HepG2 (cell line): ENCODE results near the gene FAM110A. TPM values are rescaled to one million over a fixed set of nuclear protein-coding genes. Genes with fewer than 3 reads are reported as not detected.

Experiments used
- ATAC-seq: fragments of 200-7000 bp; cut with Tn5 transposase; 3 replicates; pipeline ENCODE4 v1.9.1; 2020; ENCODE audit warnings: mild to moderate bottlenecking, moderate library complexity
- BruUV-seq: library from RNA; stranded (reverse); fragments of 400-500 nt; replicated peaks from 2 replicates; lab custom pipeline; 2021; lab: Mats Ljungman, UMichigan
- CTCF ChIA-PET: fragments of 300-600 bp; formaldehyde crosslinking; extraction: SDS; loops from one replicate; lab custom pipeline; 2021; ENCODE audit warnings: low total read pairs, inconsistent platforms, low intra/inter-chr PET ratio; lab: Yijun Ruan, JAX
- POLR2A ChIA-PET: fragments of 350-600 bp; sonication (Branson Sonifier 250); formaldehyde crosslinking; loops from one replicate; lab custom pipeline; 2020; ENCODE audit warnings: antibody characterized with exemption, inconsistent platforms; lab: Yijun Ruan, JAX
- DNase-seq: peaks from one replicate; pipeline ENCODE4 v3.0.0-alpha.2; 2015; ENCODE audit warnings: low spot score
- FAIRE-seq: peaks from 3 replicates; lab custom pipeline; 2011; peaks lifted over from hg19 to GRCh38; lab: Jason Lieb, UNC
- H2AFZ ChIP-seq: one replicate; pipeline ENCODE4 v1.6.1; 2011; ENCODE audit warnings: low read length, inconsistent platforms
- H3K27ac ChIP-seq: fragments of 300-600 bp; 3 replicates; pipeline ENCODE4 v1.8.0; 2011; ENCODE audit warnings: mixed run types, mild to moderate bottlenecking, mixed read lengths, low read length, inconsistent platforms; ENCODE audit not compliant: insufficient read depth; ENCODE audit errors: extremely low read length
- H3K27me3 ChIP-seq, 2 experiments: fragments of 200-600 bp in 1 of 2; 2 replicates in 1 of 2; 3 replicates in 1 of 2; pipeline versions ENCODE4 v1.6.0 to v1.8.0; 2011; ENCODE audit warnings: low read length in 2 of 2, mild to moderate bottlenecking in 2 of 2, moderate library complexity in 2 of 2, inconsistent platforms in 1 of 2; ENCODE audit not compliant: insufficient read depth in 2 of 2, control insufficient read depth in 1 of 2
- H3K36me3 ChIP-seq, 2 experiments: fragments of 200-600 bp in 1 of 2; replicated peaks in 1 of 2; 2 replicates in 1 of 2; 3 replicates in 1 of 2; pipeline versions ENCODE4 v1.5.1 to v1.8.0; 2011; ENCODE audit warnings: low read length in 2 of 2, inconsistent platforms in 1 of 2; ENCODE audit not compliant: insufficient read depth in 2 of 2, control insufficient read depth in 1 of 2
- H3K4me1 ChIP-seq: 2 replicates; pipeline ENCODE4 v1.5.1; 2012; ENCODE audit warnings: low read length, inconsistent platforms; ENCODE audit not compliant: insufficient read depth
- H3K4me2 ChIP-seq: 2 replicates; pipeline ENCODE4 v1.6.0; 2011; ENCODE audit warnings: low read depth, low read length, inconsistent platforms
- H3K4me3 ChIP-seq, 3 experiments: fragments of 200-600 bp in 1 of 3; sonication (generic), shearing (Covaris generic) in 1 of 3; replicated peaks in 1 of 3; 2 replicates each; pipeline ENCODE4 v1.5.1; 2011 to 2016; ENCODE audit warnings: low read length in 3 of 3, inconsistent platforms in 2 of 3, low read depth in 2 of 3, mild to moderate bottlenecking in 2 of 3, control low read depth in 1 of 3, mixed read lengths in 1 of 3; ENCODE audit not compliant: insufficient read depth in 1 of 3
- H3K79me2 ChIP-seq: one replicate; pipeline ENCODE4 v1.6.1; 2011; ENCODE audit warnings: low read length, inconsistent platforms; ENCODE audit not compliant: insufficient read depth
- H3K9ac ChIP-seq: 2 replicates; pipeline ENCODE4 v1.6.0; 2011; ENCODE audit warnings: mild to moderate bottlenecking, low read depth, low read length, inconsistent platforms; ENCODE audit not compliant: insufficient read depth
- H3K9me3 ChIP-seq: 2 replicates; pipeline ENCODE4 v1.5.1; 2012; ENCODE audit warnings: mild to moderate bottlenecking, low read length
- H4K20me1 ChIP-seq: 2 replicates; pipeline ENCODE4 v1.6.0; 2011; ENCODE audit warnings: inconsistent platforms, mild to moderate bottlenecking, low read length, moderate library complexity; ENCODE audit not compliant: insufficient read depth
- ATAD3A ChIP-seq: sonication (generic); formaldehyde crosslinking; IDR thresholded peaks from 2 replicates; pipeline ENCODE4 v1.4.0; 2020; ENCODE audit warnings: missing genetic modification reagents
- BRD4 ChIP-seq: sonication (generic); formaldehyde crosslinking; IDR thresholded peaks from 2 replicates; pipeline ENCODE4 v1.4.0; 2020; ENCODE audit warnings: missing genetic modification reagents
- CEBPG ChIP-seq: IDR thresholded peaks from 2 replicates; pipeline ENCODE4 v1.6.1; 2016
- ETV6 ChIP-seq: sonication (generic); formaldehyde crosslinking; conservative IDR thresholded peaks from 2 replicates; pipeline ENCODE4 v1.4.0; 2020; ENCODE audit warnings: missing genetic modification reagents
- FOXO4 ChIP-seq: sonication (generic); formaldehyde crosslinking; conservative IDR thresholded peaks from 2 replicates; pipeline ENCODE4 v1.8.1; 2023; ENCODE audit warnings: missing genetic modification reagents
- GPN1 ChIP-seq: sonication (generic); formaldehyde crosslinking; IDR thresholded peaks from 2 replicates; pipeline ENCODE4 v1.5.1; 2020; ENCODE audit warnings: missing genetic modification reagents, borderline replicate concordance
- IRF1 ChIP-seq: sonication (generic); formaldehyde crosslinking; IDR thresholded peaks from 2 replicates; pipeline ENCODE4 v1.4.0; 2020; ENCODE audit warnings: low read depth, mild to moderate bottlenecking, missing genetic modification reagents
- MBNL3 ChIP-seq: fragments of 250-450 bp; sonication (Bioruptor Pico); conservative IDR thresholded peaks from 2 replicates; pipeline ENCODE4 v1.8.0; 2022; ENCODE audit warnings: mild to moderate bottlenecking, inconsistent platforms
- MIER2 ChIP-seq: IDR thresholded peaks from 2 replicates; pipeline ENCODE4 v1.6.1; 2016; ENCODE audit warnings: missing biosample characterization, missing genetic modification reagents
- ONECUT2 ChIP-seq: sonication (generic); formaldehyde crosslinking; IDR thresholded peaks from 2 replicates; pipeline ENCODE4 v1.4.0; 2020; ENCODE audit warnings: missing genetic modification reagents
- SMAD9 ChIP-seq: sonication (generic); formaldehyde crosslinking; IDR thresholded peaks from 2 replicates; pipeline ENCODE4 v1.5.1; 2020; ENCODE audit warnings: mild to moderate bottlenecking, missing genetic modification reagents
- SP140L ChIP-seq: sonication (generic); formaldehyde crosslinking; IDR thresholded peaks from 2 replicates; pipeline ENCODE4 v1.4.0; 2020; ENCODE audit warnings: missing genetic modification reagents, borderline replicate concordance
- SP5 ChIP-seq: IDR thresholded peaks from 2 replicates; pipeline ENCODE4 v1.6.1; 2016; ENCODE audit warnings: low read depth, borderline replicate concordance
- TFE3 ChIP-seq: IDR thresholded peaks from 2 replicates; pipeline ENCODE4 v1.6.1; 2016
- ZNF484 ChIP-seq: sonication (generic); formaldehyde crosslinking; IDR thresholded peaks from 2 replicates; pipeline ENCODE4 v1.5.1; 2020; ENCODE audit warnings: mild to moderate bottlenecking, low read depth, missing genetic modification reagents, borderline replicate concordance
- ZNF530 ChIP-seq: sonication (generic); formaldehyde crosslinking; IDR thresholded peaks from 2 replicates; pipeline ENCODE4 v1.5.0; 2020; ENCODE audit warnings: low read depth, mild to moderate bottlenecking, missing genetic modification reagents
- ZNF614 ChIP-seq: IDR thresholded peaks from 2 replicates; pipeline ENCODE4 v1.6.1; 2018; ENCODE audit warnings: missing biosample characterization, missing genetic modification reagents, inconsistent platforms, borderline replicate concordance
- ZNF740 ChIP-seq: sonication (generic); formaldehyde crosslinking; IDR thresholded peaks from 2 replicates; pipeline ENCODE4 v1.4.0; 2020; ENCODE audit warnings: missing genetic modification reagents
- ZNF773 ChIP-seq: sonication (generic); formaldehyde crosslinking; IDR thresholded peaks from 2 replicates; pipeline ENCODE4 v1.4.0; 2020; ENCODE audit warnings: missing genetic modification reagents, borderline replicate concordance
- ZNF878 ChIP-seq: sonication (generic); formaldehyde crosslinking; IDR thresholded peaks from 2 replicates; pipeline ENCODE4 v1.8.1; 2023; ENCODE audit warnings: mild to moderate bottlenecking, missing genetic modification reagents, moderate library complexity
- WGBS: methylation state at CpG from one replicate; pipeline ENCODE4 v1.1.6; 2017; ENCODE audit warnings: low lambda C conversion rate; 5-methylcytosine and 5-hydroxymethylcytosine counted together
- in situ Hi-C: cut with HindIII; loops from 2 replicates; pipeline ENCODE4 v1.10.0; 2017; ENCODE audit warnings: low pct_unique_long_range_greater_than_20kb; ENCODE audit not compliant: extremely low pct_ligation_motif_present
- intact Hi-C: fragments of 100-400 bp; cut with micrococcal nuclease; formaldehyde crosslinking; loops from one replicate; pipeline ENCODE4 v1.10.0; 2022; ENCODE audit not compliant: unreplicated experiment
- polyA plus RNA-seq, 8 experiments: library from polyadenylated mRNA; depleted of rRNA in 3 of 8; stranded (reverse) in 7 of 8; unstranded in 1 of 8; fragments of >200 nt; fragmentation: Illumina TruSeq in 4 of 8; extraction: Trizol in 4 of 8; gene quantifications; 2 replicates each; pipeline versions ENCODE4 v1.2.1 to v1.2.3, GENCODE V29; 2011 to 2016; ENCODE audit warnings: low read depth in 4 of 8, missing spikeins in 1 of 8, mixed read lengths in 1 of 8; ENCODE audit not compliant: insufficient read depth in 1 of 8
- total RNA-seq, 5 experiments: library from RNA; depleted of rRNA; stranded (reverse); fragments of >200 nt; fragmentation: Illumina TruSeq; extraction: Trizol; gene quantifications; 2 replicates each; pipeline ENCODE4 v1.2.3, GENCODE V29; 2016; ENCODE audit warnings: low read depth in 1 of 5

Gene FAM110A
- total and polyA plus RNA-seq, 2 of the 13 experiments (the other 11 are each of a cell fraction or from before 2014, with no cell fraction given) = 1.9 TPM

- Histone ChIP-seq H3K4me2 (peak overlapping the region; percentile 70), H3K27me3 (no peaks in the 10 kb centered on the region), H3K9ac (peak overlapping the region; percentile 35), H3K4me3 (peak overlapping the region; percentile 57 to 79 (median 67)), H3K79me2 (no peaks in the 10 kb centered on the region), H3K36me3 (no peaks in the 10 kb centered on the region), H3K4me1 (peaks cover 12% of the 10 kb centered on the region), H3K27ac (no peak overlapping the region), H3K9me3 (no peaks in the 10 kb centered on the region), H2AFZ (no peak overlapping the region), H4K20me1 (no peaks in the 10 kb centered on the region)
- in situ Hi-C loops (no loop called here), intact Hi-C loops (no loop called here)
- ChIA-PET POLR2A (no interaction called here), CTCF (no interaction called here)
- no peak for DNase-seq
- FAIRE-seq = no peak
- ATAC-seq = no peak
- 61% methylated on average over 60 of the region's 62 CpGs for WGBS
- BruUV-seq = no TSS peak
- TF ChIP-seq BRD4 = no peak
- no peak for TF ChIP-seq SMAD9 (CRISPR knock-in tag)
- no peak for TF ChIP-seq MBNL3 (CRISPR knock-in tag)
- TF ChIP-seq SP5 (CRISPR knock-in tag) = no peak
- no peak for TF ChIP-seq IRF1 (CRISPR knock-in tag)
- no peak for TF ChIP-seq SP140L (CRISPR knock-in tag)
- no peak for TF ChIP-seq ATAD3A
- no peak for TF ChIP-seq ZNF484
- no peak for TF ChIP-seq MIER2 (CRISPR knock-in tag)
- no peak for TF ChIP-seq ZNF740 (CRISPR knock-in tag)
- no peak for TF ChIP-seq ZNF530 (CRISPR knock-in tag)
- no peak for TF ChIP-seq GPN1 (CRISPR knock-in tag)
- TF ChIP-seq ONECUT2 (CRISPR knock-in tag) = no peak
- 0 out of 2 replicates have a peak, but pooled peaks have one; percentile 7 for TF ChIP-seq CEBPG (CRISPR knock-in tag)
- no peak for TF ChIP-seq TFE3 (CRISPR knock-in tag)
- TF ChIP-seq ZNF773 = no peak
- no peak for TF ChIP-seq ZNF614 (CRISPR knock-in tag)
- no peak for TF ChIP-seq ZNF878 (CRISPR knock-in tag)
- TF ChIP-seq ETV6 (CRISPR knock-in tag) = no peak
- TF ChIP-seq FOXO4 (CRISPR knock-in tag) = no peak
Measured at GRCh38 chr20:841568-842546, 8.3 kb downstream of the FAM110A start.
